ENCODE data around the gene RAD9B.

DNA sequence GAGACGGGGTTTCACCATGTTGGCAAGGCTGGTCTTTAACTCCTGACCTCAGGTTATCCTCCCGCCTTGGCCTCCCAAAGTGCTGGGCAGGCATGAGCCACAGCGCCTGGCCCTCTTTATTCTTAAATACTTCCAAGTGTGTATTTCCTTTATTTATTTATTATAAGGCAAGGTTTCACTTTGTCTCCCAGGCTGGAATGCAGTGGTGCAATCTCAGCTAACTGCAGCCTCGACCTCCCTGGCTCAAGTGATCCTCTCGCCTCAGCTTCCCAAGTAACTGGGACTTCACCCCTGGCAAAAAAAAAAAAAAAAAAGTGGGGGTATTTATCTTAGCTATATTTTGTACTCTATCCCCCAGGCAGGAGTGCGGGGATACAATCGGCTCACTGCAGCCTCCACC, 26.7 kb upstream of the RAD9B start:
- TF ChIP-seq POLR2AphosphoS5 (IDR thresholded peaks at IDR 0.05; ENCODE audit: borderline replicate concordance, low read depth, low read length), result no peak
- no peak for TF ChIP-seq EZH2 (IDR thresholded peaks at IDR 0.05)
- TF ChIP-seq FOXP2 (optimal IDR thresholded peaks at IDR 0.05; ENCODE audit: control extremely low read depth, extremely low read length, insufficient read depth), result no peak

Measured in SK-N-MC (cell line).